Fibroblast of villous mesenchyme (primary cell): ENCODE measurements around the gene KIDINS220. TPM values are rescaled to one million over a fixed set of nuclear protein-coding genes. Genes with fewer than 3 reads are reported as not detected.

Experiments used
- DNase-seq: peaks from one replicate; pipeline ENCODE4 v3.0.0-alpha.2; 2010; ENCODE audit warnings: low read depth
- H3K4me3 ChIP-seq: 2 replicates; pipeline ENCODE4 v1.5.1; 2011; ENCODE audit warnings: low read depth, mild to moderate bottlenecking, low read length
- total RNA-seq: library from RNA; depleted of rRNA; stranded (reverse); fragments of >200 nt; gene quantifications from 2 replicates; pipeline ENCODE4 v1.2.3, GENCODE V29; 2012
- TF ChIP-seq, protein P1 (sequence below): IDR thresholded peaks from 2 replicates; pipeline ENCODE4 v1.5.1; 2012; ENCODE audit warnings: low read depth, mild to moderate bottlenecking, low read length; ENCODE audit not compliant: insufficient read depth

KIDINS220 gene
- total RNA-seq, 1 donor = 91.5 TPM

GRCh38 chr2:8848328-8849100 is 11.1 kb upstream of the KIDINS220 start:
- H3K4me3 ChIP-seq = no peak overlapping the region
- DNase-seq = peak; percentile 64
- TF ChIP-seq, protein P1, sequence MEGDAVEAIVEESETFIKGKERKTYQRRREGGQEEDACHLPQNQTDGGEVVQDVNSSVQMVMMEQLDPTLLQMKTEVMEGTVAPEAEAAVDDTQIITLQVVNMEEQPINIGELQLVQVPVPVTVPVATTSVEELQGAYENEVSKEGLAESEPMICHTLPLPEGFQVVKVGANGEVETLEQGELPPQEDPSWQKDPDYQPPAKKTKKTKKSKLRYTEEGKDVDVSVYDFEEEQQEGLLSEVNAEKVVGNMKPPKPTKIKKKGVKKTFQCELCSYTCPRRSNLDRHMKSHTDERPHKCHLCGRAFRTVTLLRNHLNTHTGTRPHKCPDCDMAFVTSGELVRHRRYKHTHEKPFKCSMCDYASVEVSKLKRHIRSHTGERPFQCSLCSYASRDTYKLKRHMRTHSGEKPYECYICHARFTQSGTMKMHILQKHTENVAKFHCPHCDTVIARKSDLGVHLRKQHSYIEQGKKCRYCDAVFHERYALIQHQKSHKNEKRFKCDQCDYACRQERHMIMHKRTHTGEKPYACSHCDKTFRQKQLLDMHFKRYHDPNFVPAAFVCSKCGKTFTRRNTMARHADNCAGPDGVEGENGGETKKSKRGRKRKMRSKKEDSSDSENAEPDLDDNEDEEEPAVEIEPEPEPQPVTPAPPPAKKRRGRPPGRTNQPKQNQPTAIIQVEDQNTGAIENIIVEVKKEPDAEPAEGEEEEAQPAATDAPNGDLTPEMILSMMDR = no peak

- TF ChIP-seq, protein P1 = no peak
- no peak overlapping the region for H3K4me3 ChIP-seq
- no peak for DNase-seq
Observed at GRCh38 chr2:8847400-8847799, 10.0 kb upstream of the KIDINS220 start.

- no peak overlapping the region for H3K4me3 ChIP-seq
- TF ChIP-seq, protein P1 = no peak
- no peak for DNase-seq
Observed at GRCh38 chr2:8841932-8842331, 4.5 kb upstream of the KIDINS220 start.

- no peak for DNase-seq
- TF ChIP-seq, protein P1 = no peak
- H3K4me3 ChIP-seq = no peak overlapping the region
Observed at GRCh38 chr2:8840475-8841091, 3.2 kb upstream of the KIDINS220 start.

DNA sequence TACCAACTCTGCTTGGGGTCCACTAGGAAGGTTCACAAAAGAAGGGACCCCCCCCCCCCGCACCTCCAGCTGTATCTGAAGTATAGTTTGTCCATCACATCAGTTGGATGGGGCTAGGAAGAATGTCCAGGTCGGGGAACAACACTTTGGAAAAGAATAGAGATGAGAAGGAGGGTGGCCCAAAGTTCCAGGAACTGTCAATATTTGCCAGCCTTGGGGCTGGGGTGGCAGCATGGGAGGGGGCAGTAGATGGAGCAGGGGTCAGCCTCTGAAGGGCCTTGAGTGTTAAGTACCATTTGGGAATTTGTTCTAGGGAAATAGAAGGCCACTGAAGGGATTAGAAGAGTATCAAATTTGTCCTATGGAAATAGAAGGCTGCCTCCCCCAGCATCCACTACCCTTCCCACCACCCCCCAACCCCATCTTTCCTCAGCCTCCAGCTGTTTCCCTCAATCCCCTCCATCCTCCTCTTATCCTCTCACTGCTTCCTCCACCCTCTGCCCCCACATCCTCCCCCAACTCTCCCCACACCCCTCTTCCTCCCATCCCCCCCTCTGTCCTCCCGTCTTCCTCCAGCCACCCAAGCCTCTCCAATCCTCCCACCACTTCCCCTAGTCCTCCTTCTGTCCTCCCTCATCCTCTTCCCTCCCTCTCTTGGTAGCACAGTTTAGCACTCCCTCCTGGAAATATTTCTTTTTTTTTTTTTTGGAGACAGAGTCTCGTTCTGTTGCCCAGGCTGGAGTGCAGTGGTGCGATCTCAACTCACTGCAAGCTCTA is 2.0 kb upstream of the KIDINS220 start:
- no peak for DNase-seq
- H3K4me3 ChIP-seq = no peak overlapping the region
- TF ChIP-seq, protein P1 = no peak

- H3K4me3 ChIP-seq = no peak overlapping the region
- TF ChIP-seq, protein P1 = no peak
- DNase-seq = no peak
Observed at GRCh38 chr2:8837795-8838140, 355 bp upstream of the KIDINS220 start.
